NCI-H128 (cell line): ENCODE data around the gene FER.

ENCODE experiments used
- DNase-seq: peaks from one replicate; lab custom pipeline; 2025; ENCODE audit not compliant: unreplicated experiment; lab: John Stamatoyannopoulos, UW

The FER gene

DNA sequence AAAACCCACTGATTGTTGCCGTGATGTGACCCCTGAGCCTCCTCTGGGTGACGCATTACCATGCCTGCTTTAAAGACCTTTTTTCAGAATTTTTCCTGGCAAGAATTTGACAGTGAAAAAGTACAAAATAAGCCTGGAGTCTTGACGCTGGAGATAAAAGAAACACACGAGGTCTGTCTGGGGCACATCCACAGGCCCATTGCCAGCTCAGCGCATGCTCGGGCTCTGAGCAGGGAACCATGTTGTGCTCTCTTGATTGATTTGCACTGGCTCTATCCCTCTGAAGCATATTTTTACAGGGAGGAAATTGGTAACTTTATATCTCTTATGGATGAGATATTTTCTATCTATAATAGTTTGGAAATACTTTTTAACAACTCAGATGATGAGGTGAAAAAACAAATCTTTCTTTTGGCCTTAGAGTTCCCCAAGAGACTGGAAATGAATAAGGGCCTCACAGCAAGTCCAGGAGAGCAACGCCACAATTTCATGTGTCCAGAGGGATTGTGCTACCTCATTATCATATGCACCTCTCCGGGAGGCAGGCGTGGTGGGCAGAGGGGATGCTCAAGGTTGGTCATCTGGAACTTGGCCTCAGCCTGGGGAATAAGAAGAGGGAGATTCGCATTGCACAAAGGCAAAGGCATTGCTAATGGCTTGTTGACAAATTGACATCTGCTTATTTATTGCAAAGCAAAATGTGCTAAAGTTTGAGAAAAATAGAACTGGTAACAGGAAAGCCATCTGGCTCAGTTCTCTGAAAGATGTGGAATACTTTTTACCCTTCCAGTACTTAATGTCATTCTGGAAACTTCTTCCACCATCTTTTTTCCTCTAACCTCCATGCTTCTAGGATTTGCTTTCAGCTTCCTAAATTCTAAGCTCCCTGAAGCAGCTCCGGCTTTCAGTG is 478.3 kb downstream of the FER start:
- no peak for DNase-seq

- DNase-seq = no peak
Observed at GRCh38 chr5:109230369-109230768, 482.7 kb downstream of the FER start.

DNA sequence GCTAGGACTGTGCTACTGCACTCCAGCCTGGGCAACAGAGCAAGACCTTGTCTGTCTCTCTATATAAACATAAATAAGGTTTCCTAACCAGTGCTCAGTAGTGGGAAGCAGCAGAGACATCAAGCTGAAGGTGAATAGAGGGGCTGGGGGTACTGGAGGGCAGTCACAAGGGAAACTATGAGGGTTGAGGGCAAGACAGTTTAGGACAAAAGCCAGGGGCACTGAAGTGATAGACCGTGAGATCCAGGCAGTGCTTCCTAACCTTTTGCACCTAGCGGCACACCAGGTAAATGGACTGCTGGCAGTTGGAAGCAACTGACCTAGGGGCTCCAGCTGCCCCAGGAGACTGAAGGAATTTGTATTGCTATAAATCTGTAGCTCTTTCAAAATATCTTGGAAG is 483.6 kb downstream of the FER start:
- no peak for DNase-seq

GRCh38 chr5:109234381-109234780 is 486.7 kb downstream of the FER start:
- no peak for DNase-seq

DNA sequence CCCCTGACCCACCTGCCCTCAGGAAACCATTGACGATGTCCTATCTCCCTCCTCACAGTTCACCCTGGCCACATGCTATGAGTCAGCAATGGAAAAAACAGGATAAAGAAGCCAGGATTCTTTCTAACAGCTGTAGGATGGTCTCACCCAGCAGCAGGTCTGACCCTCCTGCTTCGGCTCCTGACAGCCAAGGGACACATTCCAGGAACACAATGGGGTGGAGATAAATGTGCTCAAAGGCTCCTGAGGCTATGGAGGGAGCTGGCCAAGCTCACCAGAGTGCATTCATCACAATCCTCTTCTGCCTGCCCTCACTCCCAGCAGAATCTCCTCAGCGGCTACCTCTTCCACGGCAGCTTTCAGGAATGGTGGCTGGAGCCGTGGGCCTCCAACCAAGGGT is 491.8 kb downstream of the FER start:
- no peak for DNase-seq

DNA sequence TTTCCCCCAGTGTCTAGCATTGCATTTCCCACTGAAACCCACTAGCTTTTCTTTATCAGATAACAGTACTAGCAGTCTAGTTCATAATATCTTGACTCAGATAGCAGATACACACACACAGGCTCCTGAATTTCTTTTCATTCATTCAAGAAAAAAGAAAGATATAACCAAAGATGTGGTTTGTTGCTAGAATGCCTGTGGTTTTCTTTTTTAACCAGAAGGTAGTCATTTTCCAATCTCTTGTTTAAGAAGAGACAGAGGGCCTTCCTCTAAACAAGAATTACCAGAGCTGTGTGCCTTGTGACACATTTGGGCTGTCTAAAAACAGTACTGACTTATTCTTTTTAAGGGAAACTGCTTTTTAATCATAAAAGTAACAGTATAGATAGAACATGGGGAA is 494.8 kb downstream of the FER start:
- no peak for DNase-seq

DNA sequence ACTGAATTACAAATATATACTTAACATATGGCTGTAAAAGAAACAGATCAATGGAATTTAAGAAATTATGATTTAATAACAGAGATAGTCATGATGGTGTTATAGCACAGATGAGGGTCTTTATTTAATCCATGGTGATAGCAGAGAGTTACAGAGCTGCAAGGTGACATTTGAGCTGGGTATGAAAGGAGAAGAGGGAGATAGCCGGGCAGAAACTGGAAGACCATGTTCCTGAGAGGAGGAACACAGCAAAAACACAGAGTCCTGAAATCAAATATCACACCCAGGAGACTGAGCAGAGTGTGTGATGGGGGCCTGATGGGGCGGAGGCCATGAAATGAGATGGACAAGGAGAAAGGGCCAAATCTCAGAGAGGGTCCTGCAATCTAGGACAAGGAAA is 498.7 kb downstream of the FER start:
- no peak for DNase-seq
